PC-3 (cell line): ENCODE data around the gene ABL2.

Source experiments
- EZH2 ChIP-seq: fragments of 300-600 bp; sonication (generic); IDR thresholded peaks from one replicate; pipeline ENCODE4 v1.6.1; 2017; ENCODE audit warnings: antibody characterized with exemption, mild to moderate bottlenecking, low read length; ENCODE audit not compliant: unreplicated experiment
- TF ChIP-seq, protein P1 (sequence below): fragments of 300-600 bp; sonication (generic); conservative IDR thresholded peaks from 2 replicates; pipeline ENCODE4 v1.5.1; 2017; ENCODE audit warnings: antibody characterized with exemption, low read depth, mild to moderate bottlenecking, low read length

DNA sequence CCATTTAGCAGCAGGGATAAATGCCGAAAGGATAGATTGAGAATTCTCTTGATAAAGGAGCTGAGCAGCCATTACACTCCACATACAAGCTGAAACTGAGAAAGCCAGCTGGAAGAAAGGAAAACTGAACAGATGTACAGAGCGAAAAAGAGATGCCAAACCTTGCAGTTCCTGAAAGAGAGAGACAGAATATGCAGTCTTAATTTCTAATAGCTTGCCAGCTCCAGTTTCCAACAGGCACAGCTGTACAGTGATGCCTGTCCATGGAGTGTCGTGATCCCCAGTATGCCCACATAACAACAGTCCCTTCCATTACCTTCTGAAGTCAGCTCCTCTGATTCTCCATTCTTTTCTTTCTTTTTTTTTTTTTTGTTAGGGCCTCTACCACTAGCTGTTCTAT lies 22.7 kb downstream of the ABL2 start:
- TF ChIP-seq, protein P1, sequence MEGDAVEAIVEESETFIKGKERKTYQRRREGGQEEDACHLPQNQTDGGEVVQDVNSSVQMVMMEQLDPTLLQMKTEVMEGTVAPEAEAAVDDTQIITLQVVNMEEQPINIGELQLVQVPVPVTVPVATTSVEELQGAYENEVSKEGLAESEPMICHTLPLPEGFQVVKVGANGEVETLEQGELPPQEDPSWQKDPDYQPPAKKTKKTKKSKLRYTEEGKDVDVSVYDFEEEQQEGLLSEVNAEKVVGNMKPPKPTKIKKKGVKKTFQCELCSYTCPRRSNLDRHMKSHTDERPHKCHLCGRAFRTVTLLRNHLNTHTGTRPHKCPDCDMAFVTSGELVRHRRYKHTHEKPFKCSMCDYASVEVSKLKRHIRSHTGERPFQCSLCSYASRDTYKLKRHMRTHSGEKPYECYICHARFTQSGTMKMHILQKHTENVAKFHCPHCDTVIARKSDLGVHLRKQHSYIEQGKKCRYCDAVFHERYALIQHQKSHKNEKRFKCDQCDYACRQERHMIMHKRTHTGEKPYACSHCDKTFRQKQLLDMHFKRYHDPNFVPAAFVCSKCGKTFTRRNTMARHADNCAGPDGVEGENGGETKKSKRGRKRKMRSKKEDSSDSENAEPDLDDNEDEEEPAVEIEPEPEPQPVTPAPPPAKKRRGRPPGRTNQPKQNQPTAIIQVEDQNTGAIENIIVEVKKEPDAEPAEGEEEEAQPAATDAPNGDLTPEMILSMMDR: no peak
- TF ChIP-seq EZH2: no peak
